ENCODE measurements around the gene CD9. TPM values are rescaled to one million over a fixed set of nuclear protein-coding genes. Genes with fewer than 3 reads are reported as not detected.

The CD9 gene
- total RNA-seq, 3 donors from 2014 or later (not counting 1 experiment from before 2014, with no cell fraction given): 2.1 to 55.9 (median 8.0) TPM

- H3K27me3 Mint-ChIP-seq (ENCODE audit: low read depth in 2 of 2): peaks cover 8 to 9% of the 10 kb centered on the region in 2 donors
- Histone ChIP-seq H3K36me3 (ENCODE audit: control insufficient read depth, insufficient read depth, low read length) (no peaks in the 10 kb centered on the region), H3K27ac (ENCODE audit: low read length) (no peak overlapping the region), H3K27me3 (ENCODE audit: control insufficient read depth, insufficient read depth, low read length) (no peaks in the 10 kb centered on the region), H3K4me3 (ENCODE audit: low read length) (no peak overlapping the region), H3K4me1 (ENCODE audit: control insufficient read depth, insufficient read depth, low read length) (no peaks in the 10 kb centered on the region), H3K9me3 (ENCODE audit: control insufficient read depth, insufficient read depth, low read length) (no peaks in the 10 kb centered on the region)
- H3K9me3 Mint-ChIP-seq: no peaks in the 10 kb centered on the region
- DNase-seq (no peak), ATAC-seq (no peak)
- no peaks in the 10 kb centered on the region for H3K4me1 Mint-ChIP-seq
- intact Hi-C loops (cut with micrococcal nuclease): no loop called here
- no peaks in the 10 kb centered on the region for H3K36me3 Mint-ChIP-seq
- no peak overlapping the region for H3K4me3 Mint-ChIP-seq
- 100% methylated on average over 4 of the region's 6 CpGs for WGBS (ENCODE audit: insufficient coverage)
- no peak overlapping the region for H3K27ac Mint-ChIP-seq
- TF ChIP-seq CTCF (IDR thresholded peaks at IDR 0.05): no peak
Measured at GRCh38 chr12:6257007-6257406, 56.8 kb downstream of the CD9 start.

DNA sequence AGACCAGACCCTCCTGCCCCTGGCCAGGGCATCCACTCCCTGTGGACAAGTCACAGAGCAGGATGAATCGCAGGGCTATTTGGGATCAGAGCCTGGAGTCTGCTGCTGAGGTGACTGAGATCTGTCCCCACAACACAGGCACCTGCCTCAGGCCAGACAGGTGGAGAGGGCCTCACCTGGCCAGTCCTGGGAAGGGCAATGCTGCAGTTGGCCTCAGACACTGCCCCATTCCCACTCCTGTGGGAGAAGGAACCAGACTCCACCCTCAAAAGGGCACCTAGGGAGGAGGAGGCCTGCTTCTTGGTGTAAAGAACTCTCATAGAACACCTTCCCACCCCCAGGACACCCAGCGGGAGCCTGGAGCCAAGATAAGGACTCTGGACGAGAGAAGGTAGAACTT is 62.0 kb downstream of the CD9 start:
- Mint-ChIP-seq H3K27ac (no peak overlapping the region), H3K27me3 (ENCODE audit: low read depth in 2 of 2) (peaks cover 8 to 9% of the 10 kb centered on the region in 2 donors), H3K36me3 (no peaks in the 10 kb centered on the region), H3K4me1 (peaks cover 0 to 5% of the 10 kb centered on the region in 2 donors), H3K9me3 (no peaks in the 10 kb centered on the region), H3K4me3 (no peak overlapping the region)
- Histone ChIP-seq H3K4me1 (ENCODE audit: control insufficient read depth, insufficient read depth, low read length) (no peaks in the 10 kb centered on the region), H3K27ac (ENCODE audit: low read length) (no peak overlapping the region), H3K9me3 (ENCODE audit: control insufficient read depth, insufficient read depth, low read length) (no peaks in the 10 kb centered on the region), H3K36me3 (ENCODE audit: control insufficient read depth, insufficient read depth, low read length) (no peaks in the 10 kb centered on the region), H3K4me3 (ENCODE audit: low read length) (no peak overlapping the region), H3K27me3 (ENCODE audit: control insufficient read depth, insufficient read depth, low read length) (no peaks in the 10 kb centered on the region)
- intact Hi-C loops (cut with micrococcal nuclease): no loop called here
- ATAC-seq: no peak
- no peak for TF ChIP-seq CTCF (IDR thresholded peaks at IDR 0.05)
- 81% methylated on average over 3 of the region's 3 CpGs for WGBS (ENCODE audit: insufficient coverage)
- DNase-seq: no peak

DNA sequence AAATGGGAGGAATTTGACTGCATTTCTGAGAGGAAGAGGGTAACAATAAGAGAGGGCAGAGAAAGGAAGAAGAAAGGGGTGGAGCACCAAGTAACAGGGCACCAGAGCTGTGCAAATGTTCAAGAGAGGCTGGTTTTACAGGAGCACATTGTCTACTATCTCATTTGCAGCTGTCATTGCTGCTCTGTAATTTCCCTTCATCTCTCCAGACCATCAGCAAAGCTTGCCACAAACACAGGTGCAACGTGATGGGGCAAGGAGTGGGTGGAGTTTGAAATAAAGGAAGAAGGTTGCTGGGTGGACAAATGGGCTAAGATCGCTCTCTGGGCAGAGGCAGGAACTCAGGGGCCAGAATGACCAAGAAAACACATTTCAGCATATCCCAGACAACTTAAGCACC is 62.4 kb downstream of the CD9 start:
- Mint-ChIP-seq H3K4me1 (peaks cover 0 to 5% of the 10 kb centered on the region in 2 donors), H3K27ac (no peak overlapping the region)
- no peaks in the 10 kb centered on the region for H3K36me3 ChIP-seq (ENCODE audit: control insufficient read depth, insufficient read depth, low read length)

More for the DNA sequence above, 62.4 kb downstream of the CD9 start:
- Histone ChIP-seq H3K27ac (ENCODE audit: low read length) (no peak overlapping the region), H3K27me3 (ENCODE audit: control insufficient read depth, insufficient read depth, low read length) (no peaks in the 10 kb centered on the region), H3K9me3 (ENCODE audit: control insufficient read depth, insufficient read depth, low read length) (no peaks in the 10 kb centered on the region), H3K4me3 (ENCODE audit: low read length) (no peak overlapping the region), H3K4me1 (ENCODE audit: control insufficient read depth, insufficient read depth, low read length) (no peaks in the 10 kb centered on the region)
- 0% methylated on average over 1 of the region's 2 CpGs for WGBS (ENCODE audit: insufficient coverage)
- no peak overlapping the region for H3K4me3 Mint-ChIP-seq
- DNase-seq (no peak), ATAC-seq (peak in 1 of 3 donors; percentile 68)
- H3K36me3 Mint-ChIP-seq: no peaks in the 10 kb centered on the region
- no peaks in the 10 kb centered on the region for H3K9me3 Mint-ChIP-seq
- no peak for TF ChIP-seq CTCF (IDR thresholded peaks at IDR 0.05)
- H3K27me3 Mint-ChIP-seq (ENCODE audit: low read depth in 2 of 2): peaks cover 6 to 9% of the 10 kb centered on the region in 2 donors
- intact Hi-C loops (cut with micrococcal nuclease): no loop called here
